Activated B cell treated with CpG ODN at 0.5 μM for 24 hours (primary cell): Measurements from ENCODE around the gene GALNT9. TPM values are rescaled to one million over a fixed set of nuclear protein-coding genes. Genes with fewer than 3 reads are reported as not detected.

ENCODE experiments used
- ATAC-seq: fragments of 200-7000 bp; cut with Tn5 transposase; one replicate; pipeline ENCODE4 v1.10.0; 2021; ENCODE audit warnings: low read depth, mild to moderate bottlenecking, moderate library complexity
- CTCF ChIA-PET: fragments of 350-600 bp; sonication (Branson Sonifier 250); formaldehyde crosslinking; loops from one replicate; lab custom pipeline; 2021; ENCODE audit warnings: antibody characterized with exemption; lab: Charles Lee
- POLR2A ChIA-PET: fragments of 350-600 bp; sonication (Branson Sonifier 250); formaldehyde crosslinking; loops from one replicate; lab custom pipeline; 2021; ENCODE audit warnings: antibody characterized with exemption; lab: Charles Lee
- DNase-seq: peaks from one replicate; pipeline ENCODE4 v3.0.0; 2022
- H3K27ac Mint-ChIP-seq: one replicate; pipeline ENCODE4 v1.8.0; 2020; ENCODE audit warnings: mixed read lengths
- H3K27me3 Mint-ChIP-seq: one replicate; pipeline ENCODE4 v1.8.0; 2021; ENCODE audit warnings: mixed read lengths
- H3K36me3 Mint-ChIP-seq: one replicate; pipeline ENCODE4 v1.8.0; 2021; ENCODE audit warnings: low read depth, mixed read lengths
- H3K4me1 Mint-ChIP-seq: one replicate; pipeline ENCODE4 v1.8.0; 2021; ENCODE audit warnings: mixed read lengths
- H3K4me3 Mint-ChIP-seq: one replicate; pipeline ENCODE4 v1.8.0; 2020; ENCODE audit warnings: mild to moderate bottlenecking, mixed read lengths
- H3K9me3 Mint-ChIP-seq: one replicate; pipeline ENCODE4 v1.8.0; 2020; ENCODE audit warnings: mixed read lengths
- CTCF ChIP-seq: fragments of 200-600 bp; IDR thresholded peaks from one replicate; pipeline ENCODE4 v1.8.0; 2022; ENCODE audit warnings: antibody characterized with exemption, mild to moderate bottlenecking
- intact Hi-C: fragments of 100-400 bp; cut with micrococcal nuclease; formaldehyde crosslinking; loops from one replicate; pipeline ENCODE4 v1.15.1; 2024
- total RNA-seq: library from RNA; stranded (reverse); gene quantifications from 2 replicates; pipeline ENCODE4 v1.2.3, GENCODE V29; 2022

The GALNT9 gene
- total RNA-seq, 1 donor from 2014 or later: not detected

GRCh38 chr12:132273992-132274334 lies 55.4 kb downstream of the GALNT9 start:
- no peak overlapping the region for H3K4me3 Mint-ChIP-seq
- no peak for TF ChIP-seq CTCF
- H3K36me3 Mint-ChIP-seq: no peaks in the 10 kb centered on the region
- intact Hi-C loops: no loop called here
- POLR2A ChIA-PET: no interaction called here
- ATAC-seq: no peak
- no peak for DNase-seq
- H3K27me3 Mint-ChIP-seq: peaks cover 13% of the 10 kb centered on the region
- no peak overlapping the region for H3K27ac Mint-ChIP-seq
- no peaks in the 10 kb centered on the region for H3K9me3 Mint-ChIP-seq
- CTCF ChIA-PET: no interaction called here
- no peaks in the 10 kb centered on the region for H3K4me1 Mint-ChIP-seq

DNA sequence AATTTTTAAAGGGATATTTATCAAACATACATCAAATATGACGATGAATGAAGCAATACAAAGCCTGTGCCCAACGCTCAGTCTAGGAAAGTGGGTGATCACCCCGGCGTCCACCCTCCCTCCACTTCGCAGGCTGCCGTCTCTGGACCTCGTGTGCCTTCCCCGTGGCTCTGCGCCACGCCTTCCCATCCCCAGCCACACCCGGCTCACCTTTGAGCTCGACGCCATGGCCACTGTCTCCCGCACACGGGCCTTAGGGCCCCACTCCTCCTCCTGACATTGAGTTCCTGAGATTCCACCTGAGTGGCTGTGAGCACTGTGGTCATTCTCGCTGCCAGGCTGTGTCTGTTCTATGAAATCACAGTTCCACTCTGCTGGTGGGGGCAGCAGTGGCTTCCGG lies 56.7 kb downstream of the GALNT9 start:
- peaks cover 13% of the 10 kb centered on the region for H3K27me3 Mint-ChIP-seq
- intact Hi-C loops: no loop called here
- no peak overlapping the region for H3K4me3 Mint-ChIP-seq
- ATAC-seq (no peak), DNase-seq (no peak)
- no peak for TF ChIP-seq CTCF
- CTCF ChIA-PET: no interaction called here
- POLR2A ChIA-PET: no interaction called here
- no peaks in the 10 kb centered on the region for H3K4me1 Mint-ChIP-seq
- no peak overlapping the region for H3K27ac Mint-ChIP-seq
- H3K36me3 Mint-ChIP-seq: no peaks in the 10 kb centered on the region
- no peaks in the 10 kb centered on the region for H3K9me3 Mint-ChIP-seq

DNA sequence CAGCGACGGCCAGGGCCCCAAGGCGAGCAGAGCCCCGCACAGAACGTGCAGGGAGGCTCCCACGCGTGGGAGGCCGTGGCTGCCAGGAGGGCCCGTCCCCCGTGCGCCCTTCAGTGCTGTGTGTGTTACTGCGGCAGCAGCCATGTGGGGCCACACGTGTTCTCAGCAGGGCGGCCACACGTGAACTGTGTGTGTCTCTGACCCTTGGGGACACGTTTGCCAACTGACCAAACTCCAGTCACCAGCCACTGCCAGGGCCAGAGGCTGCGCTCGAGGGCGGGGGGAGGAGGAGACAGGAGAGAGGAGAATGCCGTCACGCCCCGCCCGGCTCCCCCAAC lies 57.7 kb downstream of the GALNT9 start:
- Mint-ChIP-seq H3K4me3 (no peak overlapping the region), H3K36me3 (no peaks in the 10 kb centered on the region), H3K27me3 (peaks cover 9% of the 10 kb centered on the region), H3K27ac (no peak overlapping the region), H3K9me3 (no peaks in the 10 kb centered on the region), H3K4me1 (no peaks in the 10 kb centered on the region)
- ChIA-PET CTCF (no interaction called here), POLR2A (no interaction called here)
- ATAC-seq (no peak), DNase-seq (no peak)
- no peak for TF ChIP-seq CTCF
- intact Hi-C loops: no loop called here

DNA sequence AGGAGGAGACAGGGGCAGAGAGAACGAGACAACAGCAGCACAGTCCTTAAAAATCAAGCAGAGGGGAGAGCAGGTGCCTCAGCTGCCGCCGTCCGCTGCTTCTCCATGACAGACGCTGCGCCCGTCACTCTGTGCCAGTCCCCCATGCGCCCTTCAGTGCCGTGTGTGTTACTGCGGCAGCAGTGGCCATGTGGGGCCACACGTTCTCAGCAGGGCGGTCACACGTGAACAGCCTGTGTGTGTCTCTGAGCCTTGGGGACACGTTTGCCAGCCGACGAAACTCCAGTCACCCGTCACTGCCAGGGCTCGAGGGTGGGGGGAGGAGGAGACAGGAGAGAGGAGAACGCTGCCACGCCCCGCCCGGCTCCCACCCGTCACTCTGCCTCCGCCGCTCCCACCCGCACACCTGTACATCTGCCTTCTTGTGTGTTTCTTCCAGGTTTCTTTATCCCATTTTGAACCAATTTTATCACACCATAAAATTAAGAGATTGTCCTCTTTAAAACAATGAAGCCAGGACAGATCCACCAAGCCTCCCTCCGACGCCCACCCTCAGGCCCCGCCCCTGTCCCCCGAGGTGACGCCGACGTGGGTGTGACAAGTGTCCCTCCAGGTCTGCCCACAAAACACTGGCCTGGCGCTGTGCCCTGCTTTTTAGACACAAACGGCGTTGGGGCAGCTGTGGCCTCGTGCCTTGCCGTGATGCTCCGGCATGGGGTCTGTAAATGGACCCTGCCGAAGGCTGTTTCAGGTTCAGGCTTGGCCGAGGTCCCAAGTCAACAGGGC lies 58.2 kb downstream of the GALNT9 start:
- ATAC-seq (no peak), DNase-seq (no peak)
- Mint-ChIP-seq H3K4me3 (no peak overlapping the region), H3K36me3 (no peaks in the 10 kb centered on the region), H3K27ac (no peak overlapping the region), H3K27me3 (peaks cover 4% of the 10 kb centered on the region), H3K4me1 (no peaks in the 10 kb centered on the region), H3K9me3 (no peaks in the 10 kb centered on the region)
- ChIA-PET POLR2A (no interaction called here), CTCF (no interaction called here)
- intact Hi-C loops: no loop called here
- no peak for TF ChIP-seq CTCF

DNA sequence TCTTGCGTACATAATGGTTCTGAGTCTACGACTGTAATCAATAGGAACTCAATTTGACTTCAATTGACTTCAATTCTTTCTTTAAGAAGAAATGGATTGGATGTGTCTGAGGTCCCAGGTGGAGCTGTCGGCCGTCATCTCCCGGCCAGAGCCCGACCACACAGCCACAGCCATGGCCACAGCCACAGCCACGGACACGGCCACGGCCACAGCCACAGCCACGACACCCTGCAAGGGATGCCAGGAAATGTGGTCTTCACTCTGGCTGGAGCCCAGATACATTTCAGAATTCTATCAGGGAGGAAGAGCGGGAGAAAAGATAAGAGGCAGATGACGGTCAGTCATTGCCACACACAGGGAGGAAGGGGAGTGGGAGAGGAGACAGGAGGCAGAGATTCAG lies 58.9 kb downstream of the GALNT9 start:
- Mint-ChIP-seq H3K36me3 (no peaks in the 10 kb centered on the region), H3K27ac (no peak overlapping the region), H3K4me1 (no peaks in the 10 kb centered on the region), H3K9me3 (no peaks in the 10 kb centered on the region), H3K27me3 (peaks cover 4% of the 10 kb centered on the region), H3K4me3 (no peak overlapping the region)
- ATAC-seq (no peak), DNase-seq (no peak)
- CTCF ChIA-PET: no interaction called here
- no peak for TF ChIP-seq CTCF
- intact Hi-C loops: no loop called here
- POLR2A ChIA-PET: no interaction called here
